ENCODE data around the gene PEX19.

PEX19 gene

GRCh38 chr1:160243767-160244166, 41.2 kb downstream of the PEX19 start:
- no peaks in the 10 kb centered on the region for H4K20me1 ChIP-seq (ENCODE audit: insufficient read depth, low read length)
- H2AFZ ChIP-seq (ENCODE audit: low read length), result no peak overlapping the region
- H3K4me2 ChIP-seq (ENCODE audit: low read length), result no peak overlapping the region
- H3F3A ChIP-seq (ENCODE audit: insufficient read depth, low read length), result no peaks in the 10 kb centered on the region
- H3K9ac ChIP-seq (ENCODE audit: low read length), result no peak overlapping the region
- H3K27ac ChIP-seq (ENCODE audit: low read depth, low read length, poor library complexity, severe bottlenecking), result no peak overlapping the region
- no peaks in the 10 kb centered on the region for H3K9me2 ChIP-seq (ENCODE audit: low read depth, low read length)
- no peaks in the 10 kb centered on the region for H3K27me3 ChIP-seq (ENCODE audit: insufficient read depth, low read length)
- H3K79me2 ChIP-seq (ENCODE audit: insufficient read depth, low read length), result peaks cover 21% of the 10 kb centered on the region; the same call in 1 of the 2 replicates
- H3K9me3 ChIP-seq (ENCODE audit: low read length), result no peaks in the 10 kb centered on the region
- H3K36me3 ChIP-seq (ENCODE audit: insufficient read depth, low read length), result peaks cover 52% of the 10 kb centered on the region
- no peak overlapping the region for H3K4me3 ChIP-seq (ENCODE audit: low read depth, low read length, poor library complexity, severe bottlenecking)
- no peak for TF ChIP-seq CTCF (IDR thresholded peaks at IDR 0.05; ENCODE audit: low read length)
- no peak for TF ChIP-seq EZH2 (IDR thresholded peaks at IDR 0.05; ENCODE audit: borderline replicate concordance, low read length)
- H3K4me1 ChIP-seq (ENCODE audit: insufficient read depth, low read length, severe bottlenecking), result no peaks in the 10 kb centered on the region

GRCh38 chr1:160239582-160240299, 45.2 kb downstream of the PEX19 start:
- Histone ChIP-seq H3K27me3 (ENCODE audit: insufficient read depth, low read length) (no peaks in the 10 kb centered on the region), H3K9me2 (ENCODE audit: low read depth, low read length) (no peaks in the 10 kb centered on the region), H3K27ac (ENCODE audit: low read depth, low read length, poor library complexity, severe bottlenecking) (no peak overlapping the region), H3K36me3 (ENCODE audit: insufficient read depth, low read length) (peaks cover 91% of the 10 kb centered on the region), H3K9me3 (ENCODE audit: low read length) (no peaks in the 10 kb centered on the region), H3F3A (ENCODE audit: insufficient read depth, low read length) (no peaks in the 10 kb centered on the region), H2AFZ (ENCODE audit: low read length) (no peak overlapping the region), H3K9ac (ENCODE audit: low read length) (no peak overlapping the region), H3K79me2 (ENCODE audit: insufficient read depth, low read length) (no peaks in the 10 kb centered on the region), H3K4me1 (ENCODE audit: insufficient read depth, low read length, severe bottlenecking) (no peaks in the 10 kb centered on the region), H3K4me3 (ENCODE audit: low read depth, low read length, poor library complexity, severe bottlenecking) (no peak overlapping the region), H3K4me2 (ENCODE audit: low read length) (no peak overlapping the region), H4K20me1 (ENCODE audit: insufficient read depth, low read length) (no peaks in the 10 kb centered on the region)
- TF ChIP-seq CTCF (IDR thresholded peaks at IDR 0.05; ENCODE audit: low read length) (no peak), EZH2 (IDR thresholded peaks at IDR 0.05; ENCODE audit: borderline replicate concordance, low read length) (no peak)

DNA sequence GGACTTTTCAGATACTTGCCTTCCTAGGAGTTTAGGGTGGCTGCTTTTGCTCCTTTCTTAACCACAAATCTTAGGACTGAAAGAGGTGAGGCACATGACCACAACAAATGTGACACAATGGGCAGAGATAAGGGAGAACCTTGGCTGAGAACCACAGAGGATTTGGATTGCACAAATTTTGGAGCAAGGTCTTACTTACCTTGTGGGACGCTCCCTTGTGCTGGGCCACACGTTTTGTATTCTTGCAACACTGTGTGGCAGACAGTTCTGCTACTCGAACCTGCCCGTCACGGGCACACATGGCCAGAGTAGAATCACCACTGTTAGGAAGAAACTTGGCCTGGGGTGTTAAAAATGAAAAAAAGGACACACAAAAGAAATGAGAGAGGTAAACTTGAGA, 46.5 kb downstream of the PEX19 start:
- TF ChIP-seq EZH2 (IDR thresholded peaks at IDR 0.05; ENCODE audit: borderline replicate concordance, low read length), result no peak
- TF ChIP-seq CTCF (IDR thresholded peaks at IDR 0.05; ENCODE audit: low read length), result no peak
- Histone ChIP-seq H2AFZ (ENCODE audit: low read length) (no peak overlapping the region), H3K36me3 (ENCODE audit: insufficient read depth, low read length) (peaks cover 96% of the 10 kb centered on the region), H3K79me2 (ENCODE audit: insufficient read depth, low read length) (no peaks in the 10 kb centered on the region), H3K27ac (ENCODE audit: low read depth, low read length, poor library complexity, severe bottlenecking) (no peak overlapping the region), H3F3A (ENCODE audit: insufficient read depth, low read length) (no peaks in the 10 kb centered on the region), H3K4me2 (ENCODE audit: low read length) (no peak overlapping the region), H3K9me3 (ENCODE audit: low read length) (no peaks in the 10 kb centered on the region), H3K4me3 (ENCODE audit: low read depth, low read length, poor library complexity, severe bottlenecking) (no peak overlapping the region), H3K9ac (ENCODE audit: low read length) (no peak overlapping the region), H3K4me1 (ENCODE audit: insufficient read depth, low read length, severe bottlenecking) (no peaks in the 10 kb centered on the region), H3K9me2 (ENCODE audit: low read depth, low read length) (no peaks in the 10 kb centered on the region), H4K20me1 (ENCODE audit: insufficient read depth, low read length) (no peaks in the 10 kb centered on the region), H3K27me3 (ENCODE audit: insufficient read depth, low read length) (no peaks in the 10 kb centered on the region)

Measured in OCI-LY1 (cell line).